ENCODE results near the gene MUC12. TPM values are rescaled to one million over a fixed set of nuclear protein-coding genes. Genes with fewer than 3 reads are reported as not detected.
"Not testable (repeated sequence)": the region's sequence is repeated elsewhere in the genome, so short reads cannot be mapped to it uniquely, and the experiment has no call there.

The MUC12 gene
- total RNA-seq, 4 donors from 2014 or later = not detected

DNA sequence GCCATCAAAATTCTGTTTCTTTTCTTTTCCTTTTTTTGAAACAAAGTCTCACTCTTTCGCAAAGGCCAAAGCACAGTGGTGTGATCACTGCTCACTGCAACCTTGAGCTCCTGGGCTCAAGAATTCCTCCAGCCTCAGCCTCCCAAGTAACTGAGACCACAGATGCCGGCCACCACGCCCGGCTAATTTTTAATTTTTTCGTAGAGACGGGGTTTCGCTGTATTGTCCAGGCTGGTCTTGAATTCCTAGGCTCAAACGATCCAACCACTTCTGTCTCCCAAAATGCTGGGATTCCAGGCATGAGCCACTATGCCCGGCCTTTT is 90.2 kb downstream of the MUC12 start:
- H3K27me3 ChIP-seq = no peaks in the 10 kb centered on the region
- 28 to 34% methylated on average over 9 of the region's 9 CpGs for WGBS, 2 donors
- no peak for DNase-seq

DNA sequence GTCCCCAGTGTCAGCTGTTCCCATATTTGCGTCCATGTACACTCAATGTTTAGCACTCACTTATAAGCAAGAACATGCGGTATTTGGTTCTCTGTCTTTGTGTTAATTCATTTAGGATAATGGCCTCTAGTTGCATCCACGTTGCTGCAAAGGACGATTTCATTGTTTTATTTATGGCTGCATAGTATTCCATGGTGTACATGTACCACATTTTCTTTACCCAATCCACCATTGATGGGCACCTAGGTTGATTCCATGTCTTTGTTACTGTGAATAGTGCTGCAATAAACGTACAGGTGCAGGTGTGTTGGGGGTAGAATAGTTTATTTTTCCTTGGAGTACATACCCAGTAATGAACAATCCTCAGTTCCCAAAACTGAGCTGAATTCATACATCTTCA is 91.6 kb downstream of the MUC12 start:
- intact Hi-C loops (cut with DNase I) = no loop called here
- no peaks in the 10 kb centered on the region for H3K27me3 ChIP-seq
- H3K4me3 ChIP-seq (replicated peaks in 1 of 3) = no peak overlapping the region
- no peak for DNase-seq
- no peaks in the 10 kb centered on the region for H3K36me3 ChIP-seq
- H3K4me1 ChIP-seq = no peaks in the 10 kb centered on the region
- 76 to 78% methylated on average over 5 of the region's 5 CpGs for WGBS, 2 donors
- no peak for TF ChIP-seq POLR2A (IDR thresholded peaks at IDR 0.05)
- TF ChIP-seq, protein P1, sequence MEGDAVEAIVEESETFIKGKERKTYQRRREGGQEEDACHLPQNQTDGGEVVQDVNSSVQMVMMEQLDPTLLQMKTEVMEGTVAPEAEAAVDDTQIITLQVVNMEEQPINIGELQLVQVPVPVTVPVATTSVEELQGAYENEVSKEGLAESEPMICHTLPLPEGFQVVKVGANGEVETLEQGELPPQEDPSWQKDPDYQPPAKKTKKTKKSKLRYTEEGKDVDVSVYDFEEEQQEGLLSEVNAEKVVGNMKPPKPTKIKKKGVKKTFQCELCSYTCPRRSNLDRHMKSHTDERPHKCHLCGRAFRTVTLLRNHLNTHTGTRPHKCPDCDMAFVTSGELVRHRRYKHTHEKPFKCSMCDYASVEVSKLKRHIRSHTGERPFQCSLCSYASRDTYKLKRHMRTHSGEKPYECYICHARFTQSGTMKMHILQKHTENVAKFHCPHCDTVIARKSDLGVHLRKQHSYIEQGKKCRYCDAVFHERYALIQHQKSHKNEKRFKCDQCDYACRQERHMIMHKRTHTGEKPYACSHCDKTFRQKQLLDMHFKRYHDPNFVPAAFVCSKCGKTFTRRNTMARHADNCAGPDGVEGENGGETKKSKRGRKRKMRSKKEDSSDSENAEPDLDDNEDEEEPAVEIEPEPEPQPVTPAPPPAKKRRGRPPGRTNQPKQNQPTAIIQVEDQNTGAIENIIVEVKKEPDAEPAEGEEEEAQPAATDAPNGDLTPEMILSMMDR (IDR thresholded peaks at IDR 0.05) = no peak
- no peak overlapping the region for H3K27ac ChIP-seq
- H3K9me3 ChIP-seq = no peaks in the 10 kb centered on the region

More for the DNA sequence above, 90.2 kb downstream of the MUC12 start:
- Histone ChIP-seq H3K4me1 (no peaks in the 10 kb centered on the region), H3K36me3 (no peaks in the 10 kb centered on the region), H3K9me3 (no peaks in the 10 kb centered on the region), H3K27ac (no peak overlapping the region), H3K4me3 (replicated peaks in 1 of 3) (no peak overlapping the region)
- no peak for TF ChIP-seq POLR2A (IDR thresholded peaks at IDR 0.05)
- TF ChIP-seq, protein P1 (IDR thresholded peaks at IDR 0.05) = no peak
- intact Hi-C loops (cut with DNase I) = loop anchor here (2.0 kb wide), 1 partner anchor 163 kb away; no protein-coding TSS in a partner anchor

DNA sequence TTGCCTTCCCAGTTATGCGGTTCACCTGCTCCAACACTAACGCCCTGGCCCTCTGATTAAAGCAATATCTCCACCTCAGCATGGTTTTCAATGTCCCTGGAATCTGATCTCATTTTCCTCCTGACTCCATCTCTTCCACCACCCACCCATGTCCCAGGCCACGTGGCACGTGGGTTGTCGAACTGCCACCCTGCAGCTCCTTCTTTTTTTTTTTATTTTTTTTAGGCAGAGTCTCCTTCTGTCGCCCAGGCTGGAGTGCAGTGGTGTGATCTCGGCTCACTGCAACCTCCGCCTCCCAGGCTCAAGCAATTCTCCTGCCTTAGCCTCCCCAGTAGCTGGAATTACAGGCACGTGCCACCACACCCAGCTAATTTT is 94.8 kb downstream of the MUC12 start:
- H3K4me3 ChIP-seq (replicated peaks in 1 of 3); H3K9me3 ChIP-seq; H3K27me3 ChIP-seq; H3K27ac ChIP-seq; H3K36me3 ChIP-seq; H3K4me1 ChIP-seq; DNase-seq; intact Hi-C loops (cut with DNase I): not testable (repeated sequence)
- 63 to 65% methylated on average over 9 of the region's 9 CpGs for WGBS, 2 donors

DNA sequence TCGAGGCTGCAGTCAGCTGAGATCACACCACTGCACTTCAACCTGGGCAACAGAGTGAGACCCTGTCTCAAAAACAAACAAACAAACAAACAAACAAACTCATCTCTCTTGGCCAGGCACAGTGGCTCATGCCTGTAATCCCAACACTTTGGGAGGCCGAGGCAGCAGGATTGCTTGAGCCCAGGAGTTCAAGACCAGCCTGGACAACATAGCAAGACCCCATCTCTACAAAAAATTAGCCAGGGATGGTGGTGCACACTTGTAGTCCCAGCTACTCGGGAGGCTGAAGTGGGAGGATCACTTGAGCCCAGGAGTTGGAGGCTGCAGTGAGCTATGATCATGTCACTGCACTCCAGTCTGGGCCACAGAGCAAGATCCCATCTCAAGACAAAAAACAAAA is 95.8 kb downstream of the MUC12 start:
- WGBS, 2 donors = 66 to 79% methylated on average over 3 of the region's 3 CpGs
- H3K4me3 ChIP-seq (replicated peaks in 1 of 3); intact Hi-C loops (cut with DNase I): not testable (repeated sequence)

DNA sequence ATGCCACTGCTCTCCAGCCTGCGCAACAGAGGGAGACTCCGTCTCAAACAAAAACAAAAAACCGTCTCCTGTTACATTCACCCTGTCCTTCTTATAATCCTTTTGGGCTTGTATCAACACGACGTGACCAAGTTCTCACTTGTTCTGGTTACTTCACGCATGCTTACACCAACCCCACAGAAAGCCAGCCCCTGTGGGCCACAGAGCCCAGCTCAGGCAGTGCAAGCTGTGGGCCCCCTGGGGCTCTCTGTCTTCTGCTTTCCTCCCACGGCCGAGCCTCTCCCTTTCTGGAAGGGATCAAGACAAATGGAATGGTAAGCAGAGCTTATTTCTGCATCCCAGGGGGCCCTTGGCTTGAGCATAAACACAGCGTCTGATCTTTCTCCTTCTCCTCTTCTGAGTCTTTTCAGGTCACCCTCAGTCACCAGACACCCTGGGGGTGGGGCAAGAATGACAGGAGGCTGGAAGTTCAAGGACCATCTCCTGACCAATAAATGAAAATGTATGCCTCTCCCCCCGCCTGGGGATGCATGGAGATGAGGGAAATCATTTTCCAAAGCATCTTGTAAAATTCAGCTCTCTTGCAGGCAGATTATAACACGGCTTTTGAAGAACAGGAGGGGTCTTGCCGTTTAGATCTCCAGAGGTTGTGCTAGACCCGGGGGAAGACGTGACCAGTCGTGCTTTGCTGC is 96.9 kb downstream of the MUC12 start:
- Histone ChIP-seq H3K4me1 (no peaks in the 10 kb centered on the region), H3K9me3 (no peaks in the 10 kb centered on the region), H3K4me3 (replicated peaks in 1 of 3) (no peak overlapping the region), H3K27me3 (no peaks in the 10 kb centered on the region), H3K27ac (no peak overlapping the region), H3K36me3 (no peaks in the 10 kb centered on the region)
- intact Hi-C loops (cut with DNase I) = no loop called here
- DNase-seq = no peak
- WGBS, 2 donors = 28 to 30% methylated on average over 15 of the region's 15 CpGs
- TF ChIP-seq, protein P1 (IDR thresholded peaks at IDR 0.05) = no peak
- no peak for TF ChIP-seq POLR2A (IDR thresholded peaks at IDR 0.05)

More for the DNA sequence above, 95.8 kb downstream of the MUC12 start:
- not testable (repeated sequence) for H3K36me3 ChIP-seq, H3K4me1 ChIP-seq, H3K27me3 ChIP-seq, H3K27ac ChIP-seq, H3K9me3 ChIP-seq, DNase-seq

DNA sequence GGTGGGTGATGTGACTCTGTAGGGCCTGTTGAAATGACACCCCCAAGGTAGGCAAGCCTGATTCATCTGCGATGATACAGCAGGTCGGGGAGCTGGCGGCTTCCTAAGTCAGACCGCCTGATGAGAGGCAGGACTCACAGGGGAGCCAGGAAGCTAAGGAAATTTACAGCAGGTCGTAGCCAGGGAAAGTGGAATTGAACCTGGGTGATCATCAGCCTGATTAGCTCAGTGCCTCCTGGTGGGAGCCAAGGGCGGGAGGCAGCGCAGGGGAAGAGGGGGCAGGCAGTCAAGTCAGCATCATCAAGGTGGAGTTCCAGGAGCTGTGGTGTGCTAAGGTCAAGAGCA is 97.4 kb downstream of the MUC12 start:
- WGBS, 2 donors = 55 to 60% methylated on average over 7 of the region's 7 CpGs
- H3K27me3 ChIP-seq = no peaks in the 10 kb centered on the region
- no peak for DNase-seq

More for the DNA sequence above, 97.4 kb downstream of the MUC12 start:
- no peaks in the 10 kb centered on the region for H3K4me1 ChIP-seq
- TF ChIP-seq POLR2A (IDR thresholded peaks at IDR 0.05) = no peak
- TF ChIP-seq, protein P1 (IDR thresholded peaks at IDR 0.05) = no peak
- no peaks in the 10 kb centered on the region for H3K36me3 ChIP-seq
- intact Hi-C loops (cut with DNase I) = no loop called here
- H3K9me3 ChIP-seq = no peaks in the 10 kb centered on the region
- H3K4me3 ChIP-seq (replicated peaks in 1 of 3) = no peak overlapping the region
- no peak overlapping the region for H3K27ac ChIP-seq

All from thyroid gland (tissue), 4 donors.